HL-60 (cell line): Measurements from ENCODE around the gene KRTAP12-2.

Experiments
- DNase-seq, 2 experiments: peaks; one replicate each; pipeline ENCODE4 v3.0.0-alpha.2; 2010 to 2020; ENCODE audit warnings: low read depth in 1 of 2, low spot score in 1 of 2
- H3K27ac ChIP-seq: fragments of 250-450 bp; sonication (Bioruptor Pico); replicated peaks from 2 replicates; pipeline ENCODE4 v1.5.1; 2020; ENCODE audit warnings: mild to moderate bottlenecking, moderate library complexity
- H3K27me3 ChIP-seq: fragments of 250-450 bp; sonication (Bioruptor Pico); 2 replicates; pipeline ENCODE4 v1.5.1; 2021; ENCODE audit warnings: mild to moderate bottlenecking, moderate library complexity; ENCODE audit not compliant: insufficient read depth, poor library complexity, severe bottlenecking
- H3K4me3 ChIP-seq: replicated peaks from 2 replicates; pipeline ENCODE4 v1.5.1; 2011; ENCODE audit warnings: mild to moderate bottlenecking, control low read depth, low read length; ENCODE audit not compliant: insufficient read depth
- GABPA ChIP-seq: IDR thresholded peaks from 2 replicates; pipeline ENCODE4 v1.6.1; 2012; ENCODE audit warnings: low read depth
- POLR2AphosphoS5 ChIP-seq: IDR thresholded peaks from 2 replicates; pipeline ENCODE4 v1.6.1; 2012; ENCODE audit warnings: low read depth
- SPI1 ChIP-seq: IDR thresholded peaks from 2 replicates; pipeline ENCODE4 v1.6.1; 2012; ENCODE audit warnings: low read depth, mild to moderate bottlenecking, borderline replicate concordance
- TF ChIP-seq, protein P1 (sequence below): IDR thresholded peaks from one replicate; pipeline ENCODE4 v1.5.1; 2011; ENCODE audit warnings: low read length, control low read depth, inconsistent platforms; ENCODE audit not compliant: insufficient read depth
- TF ChIP-seq, protein P2 (sequence below): IDR thresholded peaks from 2 replicates; pipeline ENCODE4 v1.6.1; 2012; ENCODE audit warnings: low read depth; ENCODE audit not compliant: insufficient replicate concordance

Gene KRTAP12-2

DNA sequence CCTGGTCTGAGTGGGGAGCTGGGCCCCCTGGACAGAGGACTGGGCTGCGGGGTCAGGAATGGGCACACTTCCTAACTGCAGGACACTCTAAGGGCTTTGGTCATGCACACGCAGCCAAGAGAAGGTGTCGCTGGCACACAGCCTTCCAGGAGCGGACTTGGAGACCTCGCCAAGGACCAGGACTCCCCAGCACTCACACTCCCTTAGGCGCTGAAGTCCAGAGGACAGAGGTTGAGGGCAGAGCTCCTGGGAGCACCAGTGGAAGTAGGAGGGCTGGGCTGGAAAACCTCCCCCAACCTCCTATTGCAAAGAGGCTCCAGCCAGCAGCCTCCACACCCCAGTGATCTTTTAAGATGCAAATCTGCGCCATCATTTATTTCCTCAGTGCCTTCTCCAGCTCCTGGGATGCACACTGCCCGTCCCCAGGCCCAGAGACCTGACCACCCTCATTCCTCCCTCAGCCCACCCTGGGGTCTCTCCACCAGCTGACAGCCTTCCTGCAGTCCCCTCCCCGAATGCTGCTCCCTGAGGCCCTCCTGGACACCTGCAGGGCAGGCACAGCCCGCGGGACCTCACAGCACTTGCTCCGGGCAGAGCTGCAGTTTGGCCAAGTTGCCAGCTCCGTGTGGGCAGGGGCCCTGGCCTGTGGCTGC, 41.6 kb upstream of the KRTAP12-2 start:
- Histone ChIP-seq H3K27ac (no peak overlapping the region), H3K27me3 (peaks cover 62% of the 10 kb centered on the region), H3K4me3 (no peak overlapping the region)
- TF ChIP-seq POLR2AphosphoS5, result no peak
- TF ChIP-seq, protein P1, sequence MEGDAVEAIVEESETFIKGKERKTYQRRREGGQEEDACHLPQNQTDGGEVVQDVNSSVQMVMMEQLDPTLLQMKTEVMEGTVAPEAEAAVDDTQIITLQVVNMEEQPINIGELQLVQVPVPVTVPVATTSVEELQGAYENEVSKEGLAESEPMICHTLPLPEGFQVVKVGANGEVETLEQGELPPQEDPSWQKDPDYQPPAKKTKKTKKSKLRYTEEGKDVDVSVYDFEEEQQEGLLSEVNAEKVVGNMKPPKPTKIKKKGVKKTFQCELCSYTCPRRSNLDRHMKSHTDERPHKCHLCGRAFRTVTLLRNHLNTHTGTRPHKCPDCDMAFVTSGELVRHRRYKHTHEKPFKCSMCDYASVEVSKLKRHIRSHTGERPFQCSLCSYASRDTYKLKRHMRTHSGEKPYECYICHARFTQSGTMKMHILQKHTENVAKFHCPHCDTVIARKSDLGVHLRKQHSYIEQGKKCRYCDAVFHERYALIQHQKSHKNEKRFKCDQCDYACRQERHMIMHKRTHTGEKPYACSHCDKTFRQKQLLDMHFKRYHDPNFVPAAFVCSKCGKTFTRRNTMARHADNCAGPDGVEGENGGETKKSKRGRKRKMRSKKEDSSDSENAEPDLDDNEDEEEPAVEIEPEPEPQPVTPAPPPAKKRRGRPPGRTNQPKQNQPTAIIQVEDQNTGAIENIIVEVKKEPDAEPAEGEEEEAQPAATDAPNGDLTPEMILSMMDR, result no peak
- no peak for TF ChIP-seq GABPA
- TF ChIP-seq, protein P2, sequence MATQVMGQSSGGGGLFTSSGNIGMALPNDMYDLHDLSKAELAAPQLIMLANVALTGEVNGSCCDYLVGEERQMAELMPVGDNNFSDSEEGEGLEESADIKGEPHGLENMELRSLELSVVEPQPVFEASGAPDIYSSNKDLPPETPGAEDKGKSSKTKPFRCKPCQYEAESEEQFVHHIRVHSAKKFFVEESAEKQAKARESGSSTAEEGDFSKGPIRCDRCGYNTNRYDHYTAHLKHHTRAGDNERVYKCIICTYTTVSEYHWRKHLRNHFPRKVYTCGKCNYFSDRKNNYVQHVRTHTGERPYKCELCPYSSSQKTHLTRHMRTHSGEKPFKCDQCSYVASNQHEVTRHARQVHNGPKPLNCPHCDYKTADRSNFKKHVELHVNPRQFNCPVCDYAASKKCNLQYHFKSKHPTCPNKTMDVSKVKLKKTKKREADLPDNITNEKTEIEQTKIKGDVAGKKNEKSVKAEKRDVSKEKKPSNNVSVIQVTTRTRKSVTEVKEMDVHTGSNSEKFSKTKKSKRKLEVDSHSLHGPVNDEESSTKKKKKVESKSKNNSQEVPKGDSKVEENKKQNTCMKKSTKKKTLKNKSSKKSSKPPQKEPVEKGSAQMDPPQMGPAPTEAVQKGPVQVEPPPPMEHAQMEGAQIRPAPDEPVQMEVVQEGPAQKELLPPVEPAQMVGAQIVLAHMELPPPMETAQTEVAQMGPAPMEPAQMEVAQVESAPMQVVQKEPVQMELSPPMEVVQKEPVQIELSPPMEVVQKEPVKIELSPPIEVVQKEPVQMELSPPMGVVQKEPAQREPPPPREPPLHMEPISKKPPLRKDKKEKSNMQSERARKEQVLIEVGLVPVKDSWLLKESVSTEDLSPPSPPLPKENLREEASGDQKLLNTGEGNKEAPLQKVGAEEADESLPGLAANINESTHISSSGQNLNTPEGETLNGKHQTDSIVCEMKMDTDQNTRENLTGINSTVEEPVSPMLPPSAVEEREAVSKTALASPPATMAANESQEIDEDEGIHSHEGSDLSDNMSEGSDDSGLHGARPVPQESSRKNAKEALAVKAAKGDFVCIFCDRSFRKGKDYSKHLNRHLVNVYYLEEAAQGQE, result no peak
- TF ChIP-seq SPI1, result no peak
- no peak for DNase-seq

DNA sequence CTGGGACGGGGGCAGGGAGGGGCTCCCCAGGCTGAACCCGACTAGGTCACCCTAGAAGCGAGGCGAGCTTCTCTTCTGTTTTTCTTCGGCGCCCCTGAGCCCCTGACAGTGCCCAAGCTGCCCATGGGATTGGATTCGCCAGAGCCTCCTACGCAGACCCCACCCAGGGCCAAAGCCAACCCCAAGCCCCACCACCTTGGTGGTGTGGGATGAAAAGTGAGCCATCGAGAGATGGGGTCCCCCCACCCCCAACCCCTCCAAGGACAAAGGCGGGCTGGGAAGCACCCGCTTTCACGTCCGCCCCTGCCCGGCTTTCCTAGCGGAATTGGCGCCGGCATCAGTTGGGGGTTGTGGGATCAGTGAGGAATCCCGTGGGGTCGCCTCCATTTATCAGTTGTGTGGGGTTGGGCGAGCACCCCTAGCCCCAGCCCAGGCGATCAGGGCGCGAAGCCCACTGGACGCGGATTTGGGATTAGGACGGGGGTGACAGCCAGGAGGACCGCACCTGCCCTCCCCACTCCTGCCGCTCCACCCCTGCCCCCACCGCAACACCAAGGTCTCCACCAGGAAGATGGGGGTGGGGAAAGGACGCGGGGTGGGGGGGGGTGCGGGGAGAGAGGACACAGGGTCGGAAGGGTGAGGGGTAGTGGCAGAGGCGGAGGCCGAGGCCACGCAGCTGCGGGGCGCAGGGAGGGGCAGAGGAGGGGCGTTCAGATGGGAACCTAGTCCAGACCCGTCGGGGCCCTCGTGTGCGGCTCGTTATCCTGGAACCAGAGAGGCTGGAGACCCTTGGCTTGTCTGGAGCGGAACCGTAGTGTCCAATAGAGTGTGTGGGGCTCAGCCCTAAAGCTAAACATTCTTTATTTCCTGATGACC, 40.2 kb upstream of the KRTAP12-2 start:
- no peak for DNase-seq
- no peak overlapping the region for H3K27ac ChIP-seq
- no peak for TF ChIP-seq SPI1
- TF ChIP-seq, protein P2, result no peak
- TF ChIP-seq, protein P1, result no peak
- TF ChIP-seq POLR2AphosphoS5, result no peak
- no peak for TF ChIP-seq GABPA
- no peak overlapping the region for H3K4me3 ChIP-seq
- peaks cover 55% of the 10 kb centered on the region for H3K27me3 ChIP-seq

- no peak for DNase-seq
- Histone ChIP-seq H3K27me3 (peaks cover 53% of the 10 kb centered on the region), H3K4me3 (no peak overlapping the region), H3K27ac (no peak overlapping the region)
- TF ChIP-seq, protein P1, result no peak
- no peak for TF ChIP-seq GABPA
- TF ChIP-seq, protein P2, result no peak
These were observed 39.4 kb upstream of the KRTAP12-2 start for GRCh38 chr21:44706026-44706705.
